ENCODE measurements around the gene FECH.
"Not testable (repeated sequence)": the region's sequence is repeated elsewhere in the genome, so short reads cannot be mapped to it uniquely, and the experiment has no call there.

FECH gene

GRCh38 chr18:57586251-57587049 is at the start of gene FECH:
FECH (minus strand) TSS chr18:57586702; CDS start chr18:57586620, 82 bp downstream.
- peak; percentile 57 for DNase-seq (ENCODE audit: low read depth)

GRCh38 chr18:57635003-57635822 is 48.7 kb upstream of the FECH start:
- no peak for DNase-seq (ENCODE audit: low read depth)

GRCh38 chr18:57631697-57632096 is 45.2 kb upstream of the FECH start:
- DNase-seq (ENCODE audit: low read depth), result no peak

GRCh38 chr18:57630754-57631595 is 44.5 kb upstream of the FECH start:
- DNase-seq (ENCODE audit: low read depth), result no peak

- DNase-seq (ENCODE audit: low read depth), result peak; percentile 88
Observed at GRCh38 chr18:57630002-57630753, 43.7 kb upstream of the FECH start.

GRCh38 chr18:57629422-57629821 is 42.9 kb upstream of the FECH start:
- DNase-seq (ENCODE audit: low read depth), result no peak

- DNase-seq (ENCODE audit: low read depth), result no peak
Observed at GRCh38 chr18:57627488-57627887, 41.0 kb upstream of the FECH start.

GRCh38 chr18:57624988-57625387 is 38.5 kb upstream of the FECH start:
- no peak for DNase-seq (ENCODE audit: low read depth)

GRCh38 chr18:57621246-57621604 is 34.7 kb upstream of the FECH start:
- no peak for DNase-seq (ENCODE audit: low read depth)

GRCh38 chr18:57619876-57620275 is 33.4 kb upstream of the FECH start:
- DNase-seq (ENCODE audit: low read depth), result no peak

- no peak for DNase-seq (ENCODE audit: low read depth)
Observed at GRCh38 chr18:57618910-57619309, 32.4 kb upstream of the FECH start.

- DNase-seq (ENCODE audit: low read depth), result no peak
Observed at GRCh38 chr18:57603871-57604270, 17.4 kb upstream of the FECH start.

- no peak for DNase-seq (ENCODE audit: low read depth)
Observed at GRCh38 chr18:57595347-57595746, 8.8 kb upstream of the FECH start.

- DNase-seq (ENCODE audit: low read depth), result not testable (repeated sequence)
Observed at GRCh38 chr18:57592716-57593115, 6.2 kb upstream of the FECH start.

GRCh38 chr18:57589161-57589560 is 2.7 kb upstream of the FECH start:
- DNase-seq (ENCODE audit: low read depth), result no peak

GRCh38 chr18:57587098-57587661 is 678 bp upstream of the FECH start:
- no peak for DNase-seq (ENCODE audit: low read depth)

GRCh38 chr18:57585855-57586250 is 649 bp downstream of the FECH start:
- DNase-seq (ENCODE audit: low read depth), result no peak

GRCh38 chr18:57585421-57585820 is 1.1 kb downstream of the FECH start:
- DNase-seq (ENCODE audit: low read depth), result no peak

GRCh38 chr18:57584444-57584843 is 2.1 kb downstream of the FECH start:
- no peak for DNase-seq (ENCODE audit: low read depth)

- DNase-seq (ENCODE audit: low read depth), result no peak
Observed at GRCh38 chr18:57583297-57583835, 3.1 kb downstream of the FECH start.

GRCh38 chr18:57581301-57581934 is 5.1 kb downstream of the FECH start:
- DNase-seq (ENCODE audit: low read depth), result no peak
